Measurements from ENCODE around the gene DACH1.

GRCh38 chr13:71481501-71481900 lies 385.5 kb downstream of the DACH1 start:
- TF ChIP-seq ZFP3 (CRISPR knock-in tag; IDR thresholded peaks at IDR 0.05) (no peak), CSRNP3 (CRISPR knock-in tag; IDR thresholded peaks at IDR 0.05) (no peak), ARNTL (CRISPR knock-in tag; IDR thresholded peaks at IDR 0.05; ENCODE audit: borderline replicate concordance, low read depth) (no peak), ZNF8 (CRISPR knock-in tag; IDR thresholded peaks at IDR 0.05) (no peak), BACH2 (CRISPR knock-in tag; IDR thresholded peaks at IDR 0.05; ENCODE audit: borderline replicate concordance) (no peak), OSR1 (CRISPR knock-in tag; IDR thresholded peaks at IDR 0.05) (no peak), TOX (CRISPR knock-in tag; IDR thresholded peaks at IDR 0.05; ENCODE audit: borderline replicate concordance) (no peak), ZC3H10 (CRISPR knock-in tag; IDR thresholded peaks at IDR 0.05) (no peak), POU6F1 (CRISPR knock-in tag; IDR thresholded peaks at IDR 0.05; ENCODE audit: borderline replicate concordance, low read depth) (no peak), ESRRG (CRISPR knock-in tag; IDR thresholded peaks at IDR 0.05) (no peak), SNAI2 (CRISPR knock-in tag; IDR thresholded peaks at IDR 0.05) (no peak), PPARA (CRISPR knock-in tag; IDR thresholded peaks at IDR 0.05; ENCODE audit: borderline replicate concordance) (no peak), ZFP30 (CRISPR knock-in tag; IDR thresholded peaks at IDR 0.05) (no peak)
- TF ChIP-seq, protein P1, sequence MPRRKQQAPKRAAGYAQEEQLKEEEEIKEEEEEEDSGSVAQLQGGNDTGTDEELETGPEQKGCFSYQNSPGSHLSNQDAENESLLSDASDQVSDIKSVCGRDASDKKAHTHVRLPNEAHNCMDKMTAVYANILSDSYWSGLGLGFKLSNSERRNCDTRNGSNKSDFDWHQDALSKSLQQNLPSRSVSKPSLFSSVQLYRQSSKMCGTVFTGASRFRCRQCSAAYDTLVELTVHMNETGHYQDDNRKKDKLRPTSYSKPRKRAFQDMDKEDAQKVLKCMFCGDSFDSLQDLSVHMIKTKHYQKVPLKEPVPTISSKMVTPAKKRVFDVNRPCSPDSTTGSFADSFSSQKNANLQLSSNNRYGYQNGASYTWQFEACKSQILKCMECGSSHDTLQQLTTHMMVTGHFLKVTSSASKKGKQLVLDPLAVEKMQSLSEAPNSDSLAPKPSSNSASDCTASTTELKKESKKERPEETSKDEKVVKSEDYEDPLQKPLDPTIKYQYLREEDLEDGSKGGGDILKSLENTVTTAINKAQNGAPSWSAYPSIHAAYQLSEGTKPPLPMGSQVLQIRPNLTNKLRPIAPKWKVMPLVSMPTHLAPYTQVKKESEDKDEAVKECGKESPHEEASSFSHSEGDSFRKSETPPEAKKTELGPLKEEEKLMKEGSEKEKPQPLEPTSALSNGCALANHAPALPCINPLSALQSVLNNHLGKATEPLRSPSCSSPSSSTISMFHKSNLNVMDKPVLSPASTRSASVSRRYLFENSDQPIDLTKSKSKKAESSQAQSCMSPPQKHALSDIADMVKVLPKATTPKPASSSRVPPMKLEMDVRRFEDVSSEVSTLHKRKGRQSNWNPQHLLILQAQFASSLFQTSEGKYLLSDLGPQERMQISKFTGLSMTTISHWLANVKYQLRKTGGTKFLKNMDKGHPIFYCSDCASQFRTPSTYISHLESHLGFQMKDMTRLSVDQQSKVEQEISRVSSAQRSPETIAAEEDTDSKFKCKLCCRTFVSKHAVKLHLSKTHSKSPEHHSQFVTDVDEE (CRISPR knock-in tag; IDR thresholded peaks at IDR 0.05), result no peak

Data from SK-N-SH treated with all-trans-retinoic acid at 6 μM for 48 hours (cell line).